H9 (cell line): ENCODE results near the gene ANK2. TPM values are rescaled to one million over a fixed set of nuclear protein-coding genes. Genes with fewer than 3 reads are reported as not detected.
A peak's percentile ranks its signal among the peaks of the same experiment; 100 is the strongest.

Experiments
- DNase-seq: peaks from one replicate; pipeline ENCODE4 v3.0.0-alpha.2; 2017
- H2AFZ ChIP-seq: one replicate; pipeline ENCODE4 v1.6.1; 2013; ENCODE audit warnings: mild to moderate bottlenecking, low read length, control low read depth, moderate library complexity
- H2AK5ac ChIP-seq: 2 replicates; pipeline ENCODE4 v1.6.1; 2013; ENCODE audit warnings: low read length, control low read depth, mixed read lengths; ENCODE audit not compliant: insufficient read length
- H2BK120ac ChIP-seq: one replicate; pipeline ENCODE4 v1.6.1; 2013; ENCODE audit warnings: low read depth, mild to moderate bottlenecking, low read length, control low read depth, inconsistent platforms; ENCODE audit not compliant: poor library complexity, severe bottlenecking
- H2BK12ac ChIP-seq: 2 replicates; pipeline ENCODE4 v1.6.1; 2013; ENCODE audit warnings: low read length, control low read depth, mixed read lengths, low read depth; ENCODE audit not compliant: insufficient read length
- H2BK15ac ChIP-seq: 2 replicates; pipeline ENCODE4 v1.6.1; 2013; ENCODE audit warnings: low read depth, low read length, control low read depth
- H2BK20ac ChIP-seq: one replicate; pipeline ENCODE4 v1.6.1; 2013; ENCODE audit warnings: low read depth, mild to moderate bottlenecking, low read length, control low read depth, inconsistent platforms; ENCODE audit not compliant: poor library complexity, severe bottlenecking
- H2BK5ac ChIP-seq: 2 replicates; pipeline ENCODE4 v1.6.1; 2013; ENCODE audit warnings: low read length, control low read depth, mixed read lengths; ENCODE audit not compliant: insufficient read length
- H3K14ac ChIP-seq: 2 replicates; pipeline ENCODE4 v1.6.1; 2013; ENCODE audit warnings: low read length, control low read depth; ENCODE audit not compliant: insufficient read depth
- H3K18ac ChIP-seq: 2 replicates; pipeline ENCODE4 v1.6.1; 2013; ENCODE audit warnings: low read depth, mild to moderate bottlenecking, mixed read lengths, low read length, control low read depth; ENCODE audit not compliant: insufficient read length
- H3K23ac ChIP-seq: 2 replicates; pipeline ENCODE4 v1.6.1; 2013; ENCODE audit warnings: low read length, control low read depth, mixed read lengths, low read depth; ENCODE audit not compliant: insufficient read length
- H3K23me2 ChIP-seq: 2 replicates; pipeline ENCODE4 v1.6.1; 2013; ENCODE audit warnings: low read depth, mild to moderate bottlenecking, mixed read lengths, low read length, control low read depth; ENCODE audit not compliant: insufficient read length, poor library complexity, severe bottlenecking
- H3K27ac ChIP-seq: 2 replicates; pipeline ENCODE4 v1.5.1; 2013; ENCODE audit warnings: low read length, control low read depth, mixed read lengths, low read depth; ENCODE audit not compliant: insufficient read length
- H3K27me3 ChIP-seq: 2 replicates; pipeline ENCODE4 v1.6.1; 2013; ENCODE audit warnings: low read length, control low read depth, inconsistent platforms; ENCODE audit not compliant: insufficient read depth
- H3K4ac ChIP-seq: 2 replicates; pipeline ENCODE4 v1.6.1; 2013; ENCODE audit warnings: low read depth, mild to moderate bottlenecking, control low read depth, inconsistent platforms, low read length, moderate library complexity
- H3K4me1 ChIP-seq: 2 replicates; pipeline ENCODE4 v1.6.1; 2013; ENCODE audit warnings: low read length, control low read depth, inconsistent platforms; ENCODE audit not compliant: insufficient read depth
- H3K4me2 ChIP-seq: 2 replicates; pipeline ENCODE4 v1.6.1; 2013; ENCODE audit warnings: low read length, control low read depth, mixed read lengths; ENCODE audit not compliant: insufficient read length, insufficient read depth
- H3K56ac ChIP-seq: 2 replicates; pipeline ENCODE4 v1.6.1; 2013; ENCODE audit warnings: low read depth, mild to moderate bottlenecking, mixed read lengths, low read length, control low read depth; ENCODE audit not compliant: insufficient read length
- H3K79me1 ChIP-seq: 2 replicates; pipeline ENCODE4 v1.6.1; 2013; ENCODE audit warnings: low read depth, mild to moderate bottlenecking, moderate library complexity, low read length, control low read depth, inconsistent platforms; ENCODE audit not compliant: insufficient read depth, poor library complexity, severe bottlenecking
- H3K79me2 ChIP-seq: 2 replicates; pipeline ENCODE4 v1.6.1; 2013; ENCODE audit warnings: low read length, control low read depth, inconsistent platforms; ENCODE audit not compliant: insufficient read depth
- H3K9ac ChIP-seq: 2 replicates; pipeline ENCODE4 v1.6.1; 2013; ENCODE audit warnings: low read length, control low read depth, mixed read lengths; ENCODE audit not compliant: insufficient read length; ENCODE audit errors: extremely low read depth
- H3K9me3 ChIP-seq: one replicate; pipeline ENCODE4 v1.6.1; 2013; ENCODE audit warnings: low read depth, low read length, inconsistent platforms; ENCODE audit not compliant: control insufficient read depth
- H3T11ph ChIP-seq: one replicate; pipeline ENCODE4 v1.6.1; 2013; ENCODE audit warnings: mild to moderate bottlenecking, low read length, control low read depth, inconsistent platforms
- H4K20me1 ChIP-seq: one replicate; pipeline ENCODE4 v1.6.1; 2013; ENCODE audit not compliant: control insufficient read depth, insufficient read length, insufficient read depth
- H4K5ac ChIP-seq: 2 replicates; pipeline ENCODE4 v1.6.1; 2013; ENCODE audit warnings: low read depth, mild to moderate bottlenecking, mixed read lengths, low read length, control low read depth; ENCODE audit not compliant: insufficient read length
- H4K8ac ChIP-seq: replicated peaks from 2 replicates; pipeline ENCODE4 v1.6.1; 2013; ENCODE audit warnings: low read length, control low read depth, mixed read lengths, low read depth; ENCODE audit not compliant: insufficient read length
- H4K91ac ChIP-seq: 2 replicates; pipeline ENCODE4 v1.6.1; 2013; ENCODE audit warnings: low read depth, mild to moderate bottlenecking, moderate library complexity, mixed read lengths, low read length, control low read depth; ENCODE audit not compliant: insufficient read length
- H3K27ac Mint-ChIP-seq, 3 experiments: 2 replicates in 2 of 3; 3 replicates in 1 of 3; pipeline ENCODE4 v1.8.0; 2020 to 2021; ENCODE audit warnings: mixed read lengths in 3 of 3, mild to moderate bottlenecking in 1 of 3, moderate library complexity in 1 of 3
- H3K27me3 Mint-ChIP-seq: 2 replicates; pipeline ENCODE4 v1.8.0; 2021; ENCODE audit warnings: low read depth, mild to moderate bottlenecking, moderate library complexity, mixed read lengths
- H3K36me3 Mint-ChIP-seq, 3 experiments: 2 replicates in 2 of 3; 3 replicates in 1 of 3; pipeline ENCODE4 v1.8.0; 2020 to 2021; ENCODE audit warnings: low read depth in 3 of 3, mixed read lengths in 3 of 3; ENCODE audit not compliant: insufficient read depth in 1 of 3
- H3K4me1 Mint-ChIP-seq, 2 experiments: 2 replicates each; pipeline ENCODE4 v1.8.0; 2020; ENCODE audit warnings: mixed read lengths in 2 of 2
- H3K4me3 Mint-ChIP-seq, 2 experiments: 2 replicates in 1 of 2; 3 replicates in 1 of 2; pipeline ENCODE4 v1.8.0; 2020 to 2021; ENCODE audit warnings: mild to moderate bottlenecking in 2 of 2, mixed read lengths in 2 of 2, moderate library complexity in 1 of 2
- H3K9me3 Mint-ChIP-seq, 2 experiments: 2 replicates in 1 of 2; 3 replicates in 1 of 2; pipeline ENCODE4 v1.8.0; 2020; ENCODE audit warnings: mild to moderate bottlenecking in 2 of 2, mixed read lengths in 2 of 2, moderate library complexity in 1 of 2
- CTCF ChIP-seq: fragments of 200-600 bp; sonication (generic); conservative IDR thresholded peaks from 3 replicates; pipeline ENCODE4 v1.8.0; 2021; ENCODE audit warnings: antibody characterized with exemption, mild to moderate bottlenecking
- WGBS: extraction: QIAGEN DNeasy Blood & Tissue Kit; methylation state at CpG from one replicate; pipeline ENCODE4 v1.1.7; 2013; ENCODE audit warnings: missing lambda C conversion rate, low lambda C conversion rate, mixed read lengths; ENCODE audit not compliant: insufficient read length; ENCODE audit errors: extremely low coverage; 5-methylcytosine and 5-hydroxymethylcytosine counted together
- total RNA-seq: library from RNA; stranded (reverse); gene quantifications from 2 replicates; pipeline ENCODE4 v1.2.1, GENCODE V29; 2021

ANK2 gene
- total RNA-seq, 1 experiment from 2014 or later, result 36.8 TPM

- Mint-ChIP-seq H3K9me3 (no peaks in the 10 kb centered on the region), H3K27ac (peak overlapping the region in 1 of 3 experiments; percentile 13; a peak in 3 of 7 replicates), H3K4me1 (no peaks in the 10 kb centered on the region), H3K36me3 (no peaks in the 10 kb centered on the region), H3K4me3 (no peak overlapping the region), H3K27me3 (no peaks in the 10 kb centered on the region)
- Histone ChIP-seq H3K14ac (no peak overlapping the region), H2AFZ (no peak overlapping the region), H3K9me3 (no peaks in the 10 kb centered on the region), H3K18ac (peak overlapping the region; percentile 7), H3K23ac (no peak overlapping the region), H3K4ac (no peak overlapping the region), H4K91ac (no peak overlapping the region), H3T11ph (no peak overlapping the region), H2BK12ac (no peak overlapping the region), H4K5ac (no peak overlapping the region), H3K9ac (no peak overlapping the region), H2BK5ac (no peak overlapping the region), H3K79me1 (no peaks in the 10 kb centered on the region), H2BK20ac (no peak overlapping the region), H4K8ac (no peak overlapping the region), H3K4me1 (no peaks in the 10 kb centered on the region), H2AK5ac (no peak overlapping the region), H3K4me2 (no peak overlapping the region), H2BK120ac (no peak overlapping the region), H3K23me2 (no peaks in the 10 kb centered on the region), H3K56ac (no peak overlapping the region), H3K27ac (no peak overlapping the region), H4K20me1 (no peaks in the 10 kb centered on the region), H2BK15ac (no peak overlapping the region), H3K79me2 (no peaks in the 10 kb centered on the region), H3K27me3 (no peaks in the 10 kb centered on the region)
- WGBS, result no CpG with 5 or more reads among the region's 4 CpGs
- TF ChIP-seq CTCF, result no peak
- no peak for DNase-seq
Measured at GRCh38 chr4:113012786-113013185, 36.7 kb upstream of the ANK2 start.
